Measurements from ENCODE around the gene BAZ2B. TPM values are rescaled to one million over a fixed set of nuclear protein-coding genes. Genes with fewer than 3 reads are reported as not detected.

The BAZ2B gene
- total RNA-seq, 2 donors from 2014 or later: 53.1 to 64.1 TPM

DNA sequence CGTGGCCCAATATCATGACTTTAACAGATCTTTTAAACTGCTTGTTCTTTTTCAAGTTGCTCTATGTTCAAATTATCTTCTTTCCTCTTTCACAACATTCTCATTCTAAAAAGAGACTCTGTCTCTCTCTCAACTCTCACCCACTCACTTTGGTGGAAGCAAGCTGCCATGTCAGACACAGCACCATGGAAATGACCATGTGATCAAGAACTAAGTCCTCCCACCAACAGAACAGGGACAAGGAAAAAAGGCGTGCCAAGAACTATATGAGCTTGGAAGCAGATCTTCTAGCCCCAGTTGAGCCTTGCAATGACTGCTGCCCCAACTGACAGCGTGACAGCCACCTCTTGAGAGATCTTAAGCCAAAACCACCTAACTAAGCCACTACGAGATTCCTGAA, 23.9 kb downstream of the BAZ2B start:
- DNase-seq: no peak
- H3K36me3 ChIP-seq (ENCODE audit: control insufficient read depth, insufficient read depth, low read length): peaks cover 3% of the 10 kb centered on the region
- no peaks in the 10 kb centered on the region for H3K9me3 Mint-ChIP-seq
- WGBS, 2 experiments (ENCODE audit: insufficient coverage in 1 of 2, insufficient read length in 1 of 2): 97 to 100% methylated on average over 2 to 3 of the region's 4 CpGs
- no peaks in the 10 kb centered on the region for H3K27me3 Mint-ChIP-seq (ENCODE audit: insufficient read depth)
- H3K4me1 Mint-ChIP-seq: peaks cover 2% of the 10 kb centered on the region
- H3K4me1 ChIP-seq (ENCODE audit: control insufficient read depth, insufficient read depth, low read length): no peaks in the 10 kb centered on the region
- no peak overlapping the region for H3K27ac ChIP-seq (ENCODE audit: low read depth, low read length)
- no peak overlapping the region for H3K4me3 ChIP-seq (ENCODE audit: low read length)
- no peak overlapping the region for H3K9ac ChIP-seq (ENCODE audit: extremely low read depth, low read length, poor library complexity, severe bottlenecking)
- no peaks in the 10 kb centered on the region for H3K27me3 ChIP-seq (ENCODE audit: control insufficient read depth, insufficient read depth, low read length, poor library complexity, severe bottlenecking)
- TF ChIP-seq, protein P1, sequence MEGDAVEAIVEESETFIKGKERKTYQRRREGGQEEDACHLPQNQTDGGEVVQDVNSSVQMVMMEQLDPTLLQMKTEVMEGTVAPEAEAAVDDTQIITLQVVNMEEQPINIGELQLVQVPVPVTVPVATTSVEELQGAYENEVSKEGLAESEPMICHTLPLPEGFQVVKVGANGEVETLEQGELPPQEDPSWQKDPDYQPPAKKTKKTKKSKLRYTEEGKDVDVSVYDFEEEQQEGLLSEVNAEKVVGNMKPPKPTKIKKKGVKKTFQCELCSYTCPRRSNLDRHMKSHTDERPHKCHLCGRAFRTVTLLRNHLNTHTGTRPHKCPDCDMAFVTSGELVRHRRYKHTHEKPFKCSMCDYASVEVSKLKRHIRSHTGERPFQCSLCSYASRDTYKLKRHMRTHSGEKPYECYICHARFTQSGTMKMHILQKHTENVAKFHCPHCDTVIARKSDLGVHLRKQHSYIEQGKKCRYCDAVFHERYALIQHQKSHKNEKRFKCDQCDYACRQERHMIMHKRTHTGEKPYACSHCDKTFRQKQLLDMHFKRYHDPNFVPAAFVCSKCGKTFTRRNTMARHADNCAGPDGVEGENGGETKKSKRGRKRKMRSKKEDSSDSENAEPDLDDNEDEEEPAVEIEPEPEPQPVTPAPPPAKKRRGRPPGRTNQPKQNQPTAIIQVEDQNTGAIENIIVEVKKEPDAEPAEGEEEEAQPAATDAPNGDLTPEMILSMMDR (conservative IDR thresholded peaks at IDR 0.05): no peak
- H3K4me3 Mint-ChIP-seq: no peak overlapping the region
- H3K9me3 ChIP-seq (ENCODE audit: control insufficient read depth, low read length): peaks cover 4% of the 10 kb centered on the region
- no peak overlapping the region for H3K27ac Mint-ChIP-seq
- H3K36me3 Mint-ChIP-seq (ENCODE audit: low read depth): peaks cover 18% of the 10 kb centered on the region

DNA sequence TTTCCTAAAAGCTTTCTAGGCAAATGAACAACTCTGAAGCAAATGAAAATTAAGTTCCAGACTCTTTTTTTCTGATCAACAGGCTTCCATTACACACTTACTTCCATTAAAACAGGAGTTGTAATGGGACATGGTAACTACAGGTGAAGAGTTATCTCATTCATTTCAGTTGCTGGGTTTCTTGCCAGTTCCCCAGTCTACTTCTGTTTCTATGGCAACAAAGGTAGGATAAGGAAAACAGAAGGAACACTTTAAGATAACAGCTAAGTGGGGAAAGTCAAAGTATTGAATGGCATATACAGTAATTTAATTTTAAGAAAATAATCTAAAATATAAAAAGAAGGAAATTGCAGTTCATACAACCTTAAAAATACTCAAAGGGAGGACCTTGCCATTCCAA, 25.1 kb downstream of the BAZ2B start:
- no peak overlapping the region for H3K27ac Mint-ChIP-seq
- no peaks in the 10 kb centered on the region for H3K9me3 Mint-ChIP-seq
- Histone ChIP-seq H3K9me3 (ENCODE audit: control insufficient read depth, low read length) (peaks cover 5% of the 10 kb centered on the region), H3K4me3 (ENCODE audit: low read length) (no peak overlapping the region), H3K36me3 (ENCODE audit: control insufficient read depth, insufficient read depth, low read length) (peaks cover 3% of the 10 kb centered on the region), H3K27ac (ENCODE audit: low read depth, low read length) (no peak overlapping the region), H3K27me3 (ENCODE audit: control insufficient read depth, insufficient read depth, low read length, poor library complexity, severe bottlenecking) (no peaks in the 10 kb centered on the region), H3K4me1 (ENCODE audit: control insufficient read depth, insufficient read depth, low read length) (no peaks in the 10 kb centered on the region), H3K9ac (ENCODE audit: extremely low read depth, low read length, poor library complexity, severe bottlenecking) (no peak overlapping the region)
- H3K4me1 Mint-ChIP-seq: peaks cover 2% of the 10 kb centered on the region
- DNase-seq: no peak
- no peaks in the 10 kb centered on the region for H3K27me3 Mint-ChIP-seq (ENCODE audit: insufficient read depth)
- TF ChIP-seq, protein P1 (conservative IDR thresholded peaks at IDR 0.05): no peak
- H3K4me3 Mint-ChIP-seq: no peak overlapping the region
- H3K36me3 Mint-ChIP-seq (ENCODE audit: low read depth): peaks cover 13% of the 10 kb centered on the region

- Mint-ChIP-seq H3K4me3 (no peak overlapping the region), H3K27me3 (ENCODE audit: insufficient read depth) (no peaks in the 10 kb centered on the region), H3K27ac (no peak overlapping the region), H3K9me3 (no peaks in the 10 kb centered on the region), H3K4me1 (peaks cover 2% of the 10 kb centered on the region), H3K36me3 (ENCODE audit: low read depth) (peaks cover 13% of the 10 kb centered on the region)
- Histone ChIP-seq H3K27ac (ENCODE audit: low read depth, low read length) (no peak overlapping the region), H3K4me3 (ENCODE audit: low read length) (no peak overlapping the region), H3K9ac (ENCODE audit: extremely low read depth, low read length, poor library complexity, severe bottlenecking) (no peak overlapping the region), H3K4me1 (ENCODE audit: control insufficient read depth, insufficient read depth, low read length) (no peaks in the 10 kb centered on the region), H3K9me3 (ENCODE audit: control insufficient read depth, low read length) (peaks cover 5% of the 10 kb centered on the region), H3K36me3 (ENCODE audit: control insufficient read depth, insufficient read depth, low read length) (peaks cover 3% of the 10 kb centered on the region), H3K27me3 (ENCODE audit: control insufficient read depth, insufficient read depth, low read length, poor library complexity, severe bottlenecking) (no peaks in the 10 kb centered on the region)
- no peak for DNase-seq
- WGBS, 2 experiments (ENCODE audit: insufficient coverage in 1 of 2, insufficient read length in 1 of 2): no CpG with 5 or more reads among the region's 1 CpG
- TF ChIP-seq, protein P1 (conservative IDR thresholded peaks at IDR 0.05): no peak
Observed at GRCh38 chr2:159589286-159589685, 27.1 kb downstream of the BAZ2B start.
